ENCODE results near the gene S100A13.
"Not testable (repeated sequence)": the region's sequence is repeated elsewhere in the genome, so short reads cannot be mapped to it uniquely, and the experiment has no call there.

The S100A13 gene

DNA sequence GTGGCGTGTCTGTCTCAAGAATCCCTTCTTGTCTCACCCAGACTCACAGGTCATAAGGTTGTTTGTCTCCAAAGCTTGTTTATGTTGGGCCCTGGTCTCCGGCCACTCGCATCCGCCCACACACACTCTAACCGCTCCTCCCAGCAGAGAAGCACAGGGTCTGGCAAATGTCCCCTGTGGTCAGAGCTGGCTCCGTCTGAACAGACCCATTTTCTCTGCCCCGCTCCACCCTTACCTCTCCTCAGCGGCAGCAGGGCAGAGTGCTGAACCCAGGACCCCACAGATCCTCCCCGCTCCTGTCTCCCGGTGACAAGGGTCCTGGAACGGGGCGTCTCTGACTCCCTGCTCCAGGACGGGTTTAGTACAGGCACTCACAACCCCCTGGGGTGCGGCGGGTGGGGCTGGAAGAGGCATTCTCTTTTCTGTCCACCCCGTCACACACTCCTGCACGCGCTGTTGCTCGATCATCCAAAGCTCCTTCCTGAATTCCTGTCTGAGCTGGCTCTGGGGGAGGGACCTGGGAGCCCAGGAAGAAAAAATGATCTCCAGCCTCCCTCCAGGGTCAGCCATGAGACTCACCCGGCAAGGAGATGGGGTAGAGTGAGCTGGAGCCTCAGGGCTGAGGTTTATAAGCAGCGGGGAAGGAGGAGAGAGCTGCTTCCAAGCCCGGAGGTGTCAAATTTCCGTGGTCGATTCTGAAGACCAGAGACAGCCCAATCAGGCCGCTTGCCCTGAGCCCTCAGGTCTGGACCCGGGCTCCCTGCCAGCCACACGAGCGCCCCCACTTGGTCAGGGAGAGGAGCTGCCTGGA, at the start of gene S100A13:
S100A13 (minus strand) TSS at position 602 of the 811 bp plus-strand sequence. CDS start 1,033 bp downstream, outside the sequence.
- DNase-seq: no peak

DNA sequence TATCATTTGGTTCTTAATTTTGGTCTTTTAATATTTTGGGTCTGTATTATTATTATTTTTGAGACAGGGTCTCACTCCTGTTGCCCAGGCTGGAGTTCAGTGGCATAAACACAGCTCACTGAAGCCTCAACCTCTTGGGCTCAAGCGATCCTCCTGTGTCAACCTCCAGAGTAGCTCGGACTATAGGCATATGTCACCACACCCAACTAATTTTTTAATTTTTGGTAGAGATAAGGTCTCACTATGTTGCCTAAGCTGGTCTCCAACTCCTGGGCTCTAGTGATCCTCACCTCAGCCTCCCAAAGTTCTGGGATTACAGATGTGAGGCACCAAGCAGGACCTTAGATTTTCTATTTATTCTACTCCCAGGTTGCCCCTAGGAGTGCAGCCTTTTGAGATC, 46.2 kb upstream of the S100A13 start:
- DNase-seq: no peak

DNA sequence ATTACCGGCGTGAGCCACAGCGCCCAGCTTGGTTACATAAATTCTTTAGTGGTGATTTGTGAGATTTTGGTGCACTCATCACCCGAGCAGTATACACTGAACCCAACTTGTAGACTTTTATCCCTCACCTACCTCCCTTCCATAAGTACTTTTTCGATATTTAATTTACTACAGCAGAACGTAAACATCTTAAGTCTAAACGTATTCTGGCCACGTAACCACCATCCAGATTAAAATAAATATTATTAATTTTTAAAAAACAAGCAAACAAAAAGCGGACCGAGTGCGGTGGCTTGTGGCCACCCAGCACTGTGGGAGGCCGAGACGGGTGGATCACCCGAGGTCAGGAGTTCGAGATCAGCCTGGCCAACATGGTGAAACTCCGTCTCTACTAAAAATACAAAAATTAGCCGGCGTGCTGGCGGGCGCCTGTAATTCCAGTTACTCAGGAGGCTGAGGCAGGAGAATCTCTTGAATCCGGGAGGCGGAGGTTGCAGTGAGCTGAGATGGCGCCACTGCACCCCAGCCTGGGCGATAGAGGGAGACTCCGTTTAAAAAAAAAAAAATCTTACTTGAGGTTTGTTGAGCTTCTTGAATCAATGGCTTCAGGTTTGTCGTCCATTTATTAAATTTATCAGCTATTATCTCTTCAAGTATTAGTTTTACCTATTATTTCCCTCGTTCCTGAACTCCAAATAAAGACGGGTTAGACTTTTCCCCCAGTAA, 44.5 kb upstream of the S100A13 start:
- not testable (repeated sequence) for DNase-seq

DNA sequence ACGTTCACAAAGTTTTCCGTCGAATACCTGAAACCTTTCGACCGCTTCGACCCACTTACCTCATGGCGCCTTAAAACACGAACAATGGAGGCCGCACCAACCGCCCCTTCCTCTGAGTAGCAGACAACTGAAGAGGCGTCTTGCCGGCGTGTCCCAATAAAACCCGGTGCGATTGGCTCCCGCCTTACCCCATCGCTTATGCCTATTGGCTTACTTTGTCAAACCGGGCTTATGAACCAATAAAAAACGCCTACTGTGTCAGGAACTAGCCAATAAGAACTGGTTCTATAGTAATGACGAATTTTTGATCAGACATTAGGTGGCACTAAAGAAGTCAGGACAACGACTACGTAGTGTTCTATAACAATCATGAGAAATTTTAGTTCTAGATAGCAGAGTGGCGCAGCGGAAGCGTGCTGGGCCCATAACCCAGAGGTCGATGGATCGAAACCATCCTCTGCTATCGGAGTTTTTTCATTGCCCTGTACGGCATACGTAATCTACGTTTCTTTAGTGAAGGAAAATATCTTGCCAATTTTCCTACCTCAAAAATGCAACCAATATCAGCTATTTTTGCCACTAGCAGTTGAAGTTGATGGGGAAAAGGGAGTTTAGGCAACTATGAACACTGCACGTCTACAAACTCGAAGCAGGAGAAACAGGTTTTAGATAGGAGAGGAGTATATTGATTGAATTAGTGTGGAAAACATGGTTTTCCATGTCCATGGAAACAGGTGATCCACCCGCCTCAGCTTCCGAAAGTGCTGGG, 43.7 kb upstream of the S100A13 start, which contains the start of gene ILF2:
ILF2 (minus strand) TSS at position 135 of the 769 bp plus-strand sequence; CDS start at position 64, 71 bp downstream.
- DNase-seq: peak; percentile 100

DNA sequence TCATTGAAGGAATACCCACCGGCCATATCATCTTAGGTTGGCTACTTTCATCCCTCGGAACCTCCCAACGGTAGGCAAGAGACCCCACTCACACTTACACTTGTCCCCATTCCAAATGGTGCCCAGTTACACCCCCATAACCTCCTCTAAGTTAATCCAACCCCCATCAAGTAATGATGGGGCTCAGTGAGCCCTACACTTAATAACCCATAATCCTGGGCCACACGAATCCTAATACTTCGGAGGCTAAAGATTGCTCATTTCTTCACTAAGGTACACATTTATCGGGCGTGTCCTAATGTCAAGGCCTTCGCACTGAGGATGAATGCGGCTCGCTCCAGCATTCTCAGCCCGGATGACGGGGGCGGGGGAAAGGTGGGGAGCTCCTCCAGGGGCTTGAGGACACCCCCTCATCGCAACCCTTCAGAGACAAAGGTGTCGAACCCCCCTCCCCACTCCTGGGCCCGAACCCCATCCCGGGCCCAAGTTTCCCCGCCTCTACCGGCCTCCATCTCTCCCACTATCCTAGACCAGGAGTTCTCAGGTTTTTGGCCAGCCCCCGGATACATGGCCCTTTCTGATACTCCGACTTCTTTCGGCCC, 43.1 kb upstream of the S100A13 start:
- DNase-seq: no peak

DNA sequence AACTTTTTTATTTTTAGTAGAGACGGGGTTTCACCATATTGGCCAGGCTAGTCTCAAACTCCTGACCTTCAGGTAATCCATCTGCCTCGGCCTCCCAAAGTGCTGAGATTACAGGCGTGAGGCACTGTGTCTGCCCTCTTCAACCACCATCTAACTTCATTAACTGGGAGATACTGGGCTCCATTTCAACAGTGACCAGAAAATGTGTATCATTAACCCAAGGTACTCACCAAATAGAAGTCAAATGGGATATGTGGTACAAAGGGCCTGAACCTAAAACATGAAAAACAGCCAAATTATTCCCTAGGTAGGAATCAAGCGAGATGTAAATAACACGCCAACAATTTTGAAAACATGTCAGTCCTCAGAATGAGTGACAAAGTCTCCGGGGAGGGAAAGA, 42.3 kb upstream of the S100A13 start:
- DNase-seq: no peak

DNA sequence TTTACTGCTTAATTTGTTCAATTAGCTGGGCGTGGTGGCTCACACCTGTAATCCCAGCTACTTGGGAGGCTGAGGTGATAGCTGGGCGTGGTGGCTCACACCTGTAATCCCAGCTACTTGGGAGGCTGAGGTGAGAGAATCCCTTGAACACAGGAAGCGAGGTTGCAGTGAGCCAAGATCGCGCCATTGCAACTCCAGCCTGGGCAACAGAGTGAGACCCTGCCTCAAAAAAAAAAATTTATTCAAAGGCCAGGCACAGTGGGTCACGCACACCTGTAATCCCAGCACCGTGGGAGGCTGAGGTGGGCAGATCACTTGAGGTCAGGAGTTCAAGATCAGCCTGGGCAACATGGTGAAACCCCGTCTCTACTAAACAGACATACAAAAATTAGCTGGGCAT, 41.4 kb upstream of the S100A13 start:
- DNase-seq: not testable (repeated sequence)

DNA sequence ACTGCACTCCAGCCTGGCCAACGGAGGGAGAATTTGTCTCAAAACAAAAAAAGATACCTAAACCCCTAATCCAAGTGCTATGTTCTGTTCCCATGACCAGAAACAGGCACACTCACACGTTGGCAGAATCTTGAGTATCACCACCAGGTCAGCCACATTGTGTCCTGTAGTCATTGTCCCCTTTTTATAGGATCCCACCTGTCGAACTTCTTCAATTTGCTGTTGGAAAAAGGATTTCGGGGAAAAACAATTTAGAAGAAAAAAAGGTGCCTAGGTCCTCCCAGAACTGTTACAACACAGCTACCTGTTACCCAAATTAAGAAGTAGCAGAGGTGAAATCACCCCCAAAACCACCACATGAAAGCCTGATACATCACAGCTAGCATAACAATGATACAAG, 40.1 kb upstream of the S100A13 start:
- DNase-seq: no peak

DNA sequence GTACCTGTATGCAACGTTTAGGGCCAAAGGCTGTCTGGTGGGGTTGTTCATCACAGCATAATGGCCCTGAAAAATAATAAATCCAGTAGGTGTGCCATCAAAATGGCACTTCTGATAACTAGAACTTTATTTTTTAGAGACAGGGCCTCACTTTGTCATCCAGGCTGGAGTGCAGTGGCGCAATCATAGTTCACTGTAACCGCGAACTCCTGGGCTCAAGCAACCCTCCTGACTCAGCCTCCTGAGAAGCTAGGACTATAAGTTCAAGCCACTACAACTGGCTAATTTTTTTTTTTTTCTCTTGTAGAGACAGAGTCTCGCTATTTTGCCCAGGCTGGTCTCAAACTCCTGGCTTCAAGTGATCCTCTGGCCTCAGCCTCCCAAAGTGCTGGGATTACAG, 35.9 kb upstream of the S100A13 start:
- no peak for DNase-seq

DNA sequence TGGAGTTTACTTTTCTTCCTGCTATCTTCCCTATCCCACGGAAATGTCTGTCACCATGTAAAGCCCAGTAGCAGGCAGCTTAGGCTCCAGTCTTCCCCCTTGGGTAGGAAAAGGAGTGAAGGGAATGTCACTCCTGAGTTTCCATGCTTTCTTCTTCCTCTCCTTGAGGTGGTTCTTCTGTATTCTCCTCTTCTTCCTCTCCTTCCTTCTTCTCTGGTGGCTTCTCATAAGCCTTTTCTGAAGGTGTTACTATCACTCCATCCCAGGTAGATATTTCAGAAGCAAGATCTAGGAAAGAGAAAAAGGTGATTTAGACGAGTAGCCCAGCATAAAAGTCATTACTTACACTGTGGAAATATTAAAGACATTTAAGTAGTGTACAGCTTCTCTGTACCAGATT, 35.0 kb upstream of the S100A13 start:
- no peak for DNase-seq

DNA sequence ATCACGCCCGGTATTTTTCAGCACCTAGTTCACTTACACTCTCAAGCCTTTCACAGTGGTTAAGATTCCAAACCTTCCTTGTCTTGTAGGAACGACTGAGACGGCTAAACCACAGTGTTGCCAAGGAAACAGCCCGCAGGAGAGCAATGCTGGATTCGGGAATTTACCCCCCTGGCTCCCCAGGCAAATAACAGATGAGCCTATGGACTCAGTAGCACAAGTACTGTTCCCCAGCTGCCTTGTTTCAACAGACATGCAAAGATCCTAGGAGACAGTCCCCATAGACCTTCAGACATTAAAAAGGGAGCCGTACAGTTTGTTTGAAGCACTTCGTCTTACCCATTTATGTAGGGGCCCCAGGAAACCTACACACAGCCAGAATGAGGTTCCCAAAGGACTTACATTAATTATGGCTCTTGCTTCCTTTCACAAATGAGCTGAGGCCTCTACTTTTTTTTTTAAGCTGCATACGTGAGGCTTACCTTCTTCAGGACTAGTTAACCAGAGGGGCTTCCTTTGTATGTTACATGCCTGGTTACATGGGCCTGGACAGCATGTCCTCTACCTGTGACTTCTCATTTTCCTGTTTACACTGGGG, 33.9 kb upstream of the S100A13 start:
- DNase-seq: no peak

DNA sequence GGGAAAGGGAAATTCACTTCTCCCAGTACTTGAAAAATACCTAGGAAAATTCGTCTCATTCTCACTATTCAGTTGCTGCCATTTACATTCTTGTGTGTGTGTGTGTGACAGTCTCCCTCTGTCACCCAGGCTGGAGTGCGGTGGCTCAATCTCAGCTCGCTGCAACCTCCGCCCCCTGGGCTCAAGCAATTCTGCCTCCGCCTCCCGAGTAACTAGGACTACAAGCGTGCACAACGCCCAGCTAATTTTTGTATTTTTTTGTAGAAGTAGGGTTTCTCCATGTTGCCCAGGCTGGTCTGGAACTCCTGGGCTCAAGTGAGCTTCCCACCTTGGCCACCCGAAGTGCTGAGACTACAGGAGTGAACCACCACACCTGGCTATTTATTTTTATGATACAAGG, 32.4 kb upstream of the S100A13 start:
- DNase-seq: no peak

DNA sequence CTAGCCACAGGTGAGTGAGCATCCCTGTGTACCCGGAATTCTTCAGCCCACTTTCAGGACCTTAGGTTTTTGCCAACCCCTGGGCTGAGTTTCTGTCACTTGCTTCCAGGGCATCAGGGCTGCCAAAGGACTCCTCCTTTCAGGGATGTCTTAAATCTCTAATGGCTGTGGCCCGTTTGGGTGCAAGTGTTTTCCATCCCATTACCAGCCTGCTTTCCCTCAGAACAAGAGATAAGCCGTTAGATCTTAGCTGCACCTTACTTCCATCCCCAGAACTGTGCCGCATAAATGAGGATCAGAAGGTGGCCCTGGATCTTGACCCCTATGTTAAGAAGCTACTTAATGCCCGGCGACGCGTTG, 31.9 kb upstream of the S100A13 start:
- no peak for DNase-seq

DNA sequence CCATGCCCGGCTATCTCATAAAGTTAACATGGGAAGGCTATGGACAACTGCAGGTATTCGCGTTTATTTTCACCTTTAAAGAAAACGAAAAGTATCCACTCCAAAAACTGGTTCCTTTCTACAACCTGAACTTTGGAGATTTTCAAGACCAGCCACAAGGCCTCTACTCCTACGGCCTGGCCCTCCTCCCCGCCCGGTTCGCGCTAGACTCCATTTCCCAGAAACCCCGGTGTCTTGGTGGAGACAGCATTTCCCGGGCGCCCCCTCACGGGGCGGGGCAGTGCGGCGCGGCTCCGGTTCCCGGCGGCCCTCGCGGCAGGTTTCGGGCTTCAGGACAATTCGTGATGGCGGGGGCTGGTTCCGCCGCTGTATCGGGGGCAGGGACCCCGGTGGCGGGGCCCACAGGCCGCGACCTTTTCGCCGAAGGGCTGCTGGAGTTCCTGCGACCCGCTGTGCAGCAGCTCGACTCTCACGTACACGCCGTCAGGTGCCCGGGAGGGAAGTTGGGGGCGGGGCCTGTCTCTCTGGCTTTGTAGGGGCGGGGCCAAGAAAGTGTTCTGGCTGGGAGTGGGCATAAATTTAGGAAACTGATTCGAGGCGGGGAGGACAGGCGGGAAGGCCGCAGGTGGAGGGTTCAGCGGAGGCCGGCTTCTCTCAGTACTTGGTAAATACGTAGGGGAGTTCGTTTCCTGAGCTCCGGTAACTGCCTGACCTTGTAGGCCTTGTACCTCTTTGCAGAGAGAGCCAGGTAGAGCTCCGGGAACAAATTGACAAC, 31.3 kb upstream of the S100A13 start, which contains the start of gene SNAPIN:
SNAPIN (plus strand) TSS at position 304 of the 775 bp plus-strand sequence; CDS start at position 345, 41 bp downstream.
- peak; percentile 73 for DNase-seq

DNA sequence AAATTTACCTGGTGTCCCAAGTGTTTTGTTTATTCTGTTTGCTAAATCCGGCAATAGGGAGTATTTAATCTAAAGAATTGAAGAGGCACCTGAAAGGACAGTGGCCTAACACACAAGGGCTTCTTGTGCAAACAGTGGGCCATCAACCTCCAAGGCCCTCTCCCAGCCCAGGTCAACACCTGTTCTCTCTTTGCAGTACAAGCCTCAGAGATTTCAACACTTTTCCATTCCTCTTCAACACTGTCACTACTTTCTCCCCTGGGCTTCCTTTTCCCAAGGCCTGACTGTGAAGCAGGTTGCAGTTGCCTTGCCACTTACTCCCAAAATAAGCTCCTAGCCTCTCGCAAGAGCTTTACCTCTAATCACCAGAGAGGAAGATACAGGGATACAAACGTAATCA, 28.0 kb upstream of the S100A13 start:
- no peak for DNase-seq

DNA sequence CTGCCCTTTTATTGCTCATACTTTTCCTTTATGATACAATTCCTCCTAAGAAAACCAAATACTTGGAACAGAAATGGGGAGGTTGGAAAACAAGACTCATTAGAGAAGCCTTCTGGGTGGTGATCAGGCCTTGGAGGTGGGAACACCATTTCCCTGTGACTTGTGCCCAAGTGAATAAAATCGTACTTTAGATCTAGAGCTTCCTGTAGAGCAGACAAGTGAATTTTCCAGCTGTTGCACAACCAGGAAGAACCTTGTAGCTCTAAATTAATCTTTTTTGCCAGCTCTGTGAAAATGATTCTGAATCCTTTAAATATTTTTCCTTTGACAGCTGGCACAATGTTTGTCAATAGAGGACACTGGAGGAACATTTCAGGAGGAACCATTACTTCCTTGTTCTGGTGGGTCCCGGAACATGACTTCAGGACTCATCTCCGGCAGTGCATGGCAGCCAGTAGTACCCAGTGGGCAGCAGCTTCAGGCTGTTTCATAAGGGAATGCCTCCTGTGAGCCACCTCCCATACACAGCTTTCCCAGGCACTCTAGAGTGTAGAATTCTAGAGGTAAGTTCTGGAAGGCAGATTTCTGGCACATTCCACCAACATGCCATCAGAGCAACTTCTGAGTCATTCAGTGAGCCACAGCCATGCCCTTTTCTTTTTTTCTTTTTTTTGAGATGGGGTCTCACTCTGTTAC, 25.6 kb upstream of the S100A13 start:
- DNase-seq: no peak

DNA sequence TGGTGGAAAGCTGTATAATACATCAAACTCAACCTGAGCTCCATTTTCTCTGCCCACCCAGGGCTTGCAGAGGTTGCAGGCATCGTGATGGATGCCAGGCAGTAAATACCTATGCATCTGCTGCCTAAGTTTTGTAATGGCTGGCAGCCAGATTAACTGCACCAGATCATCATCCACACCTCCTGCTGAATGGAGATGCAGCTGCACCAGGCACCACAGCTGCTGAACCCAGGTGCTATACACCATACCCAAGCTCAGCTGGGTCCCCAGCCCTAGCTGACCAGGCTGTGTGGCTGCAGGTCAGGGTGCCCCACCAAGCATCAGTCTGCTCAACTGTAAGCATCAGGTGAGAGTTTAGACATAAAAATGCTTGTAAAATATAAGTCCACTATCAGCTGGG, 24.5 kb upstream of the S100A13 start:
- DNase-seq: no peak

DNA sequence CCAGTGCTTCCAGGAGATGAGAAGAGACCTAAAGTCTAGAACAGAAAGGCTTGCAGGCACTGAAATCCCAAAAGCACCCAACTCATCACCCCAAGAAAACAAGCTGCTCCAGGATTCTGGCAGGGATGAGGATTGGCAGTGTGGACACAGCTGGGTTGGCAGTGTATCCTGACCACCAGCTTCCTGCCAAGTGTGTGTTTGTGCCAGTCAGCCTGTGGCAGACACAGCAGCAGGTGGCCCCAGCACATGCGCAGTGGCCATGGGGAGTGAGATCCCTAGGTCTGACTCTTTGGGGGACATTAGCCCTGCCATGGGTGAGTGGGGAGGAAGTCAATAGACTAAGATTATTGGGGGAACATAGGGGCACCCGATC, 22.5 kb upstream of the S100A13 start:
- peak; percentile 82 for DNase-seq

DNA sequence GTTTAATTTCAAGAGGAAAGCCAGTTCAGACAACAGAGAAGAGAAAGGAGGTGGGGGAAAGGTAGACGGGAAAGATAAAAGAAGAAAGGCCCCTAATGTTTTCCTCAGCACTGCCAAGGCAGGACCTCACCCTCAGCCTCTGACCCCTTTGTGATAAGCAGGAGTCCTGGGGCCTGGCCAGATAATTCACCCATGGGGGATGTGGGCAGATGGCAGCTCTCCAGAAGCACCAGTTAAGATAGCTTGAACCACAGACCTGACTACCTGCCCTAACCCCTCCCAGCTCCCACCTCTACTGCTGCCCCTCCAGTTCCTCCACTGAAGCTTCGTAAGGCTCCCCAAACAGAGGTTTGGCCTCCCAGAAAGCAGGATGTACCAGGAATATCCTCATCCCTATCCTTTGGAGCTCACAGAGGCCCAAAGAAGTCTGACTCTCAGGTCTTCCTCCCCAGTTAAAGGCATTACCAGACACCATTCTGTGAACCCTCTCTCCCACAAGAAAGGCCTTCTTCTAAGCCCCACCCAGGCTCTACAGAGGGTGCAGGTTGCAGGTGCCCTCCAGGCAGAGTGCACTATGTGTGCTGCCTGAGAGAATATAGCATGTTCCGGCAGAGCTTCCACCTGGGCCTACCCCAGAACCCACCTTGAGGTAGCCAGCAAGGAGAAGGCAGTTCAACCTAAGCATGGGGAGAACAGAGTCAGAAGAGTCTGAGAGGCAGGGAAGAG, 22.0 kb upstream of the S100A13 start:
- DNase-seq: no peak

DNA sequence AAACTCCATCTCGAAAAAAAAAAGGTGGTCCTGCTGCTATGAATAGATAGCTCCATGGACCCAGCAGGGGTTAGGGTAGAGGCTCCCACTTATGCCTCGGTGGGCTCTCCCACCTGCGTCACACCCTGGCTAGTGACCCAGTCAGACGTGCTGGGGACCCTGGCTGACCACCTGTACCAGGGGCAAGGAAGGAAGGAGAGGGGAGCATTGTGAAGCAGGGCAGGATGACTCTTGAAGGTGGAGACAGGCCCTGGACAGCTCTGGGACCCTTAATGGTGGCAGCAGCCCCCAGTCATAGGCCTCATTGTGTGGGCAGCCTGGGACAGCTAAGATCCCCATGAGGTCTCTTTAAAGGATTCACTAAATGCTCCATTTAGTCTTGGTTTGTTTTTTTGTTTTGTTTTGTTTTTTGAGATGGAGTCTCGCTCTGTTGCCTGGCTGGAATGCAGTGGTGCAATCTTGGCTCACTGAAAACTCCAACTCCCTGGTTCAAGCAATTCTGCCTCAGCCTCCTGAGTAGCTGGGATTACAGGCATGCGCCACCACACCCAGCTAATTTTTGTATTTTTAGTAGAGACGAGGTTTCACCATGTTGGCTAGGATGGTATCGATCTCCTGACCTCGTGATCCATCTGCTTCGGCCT, 20.8 kb upstream of the S100A13 start:
- no peak for DNase-seq

All from NCI-H446 treated with DMSO at 0.1 percent for 48 hours (cell line).